Hepatocyte (in vitro differentiated cells): ENCODE data around the gene RIC8A.
"Not testable (repeated sequence)": the region's sequence is repeated elsewhere in the genome, so short reads cannot be mapped to it uniquely, and the experiment has no call there.

Source experiments
- CTCF ChIP-seq: fragments of 200-600 bp; sonication (generic); IDR thresholded peaks from 2 replicates; pipeline ENCODE4 v1.5.1; 2016; ENCODE audit warnings: antibody characterized with exemption, mild to moderate bottlenecking; ENCODE audit not compliant: poor library complexity
- EZH2 ChIP-seq: fragments of 200-600 bp; sonication (generic); IDR thresholded peaks from 2 replicates; pipeline ENCODE4 v1.6.1; 2016; ENCODE audit warnings: antibody characterized with exemption, mild to moderate bottlenecking, borderline replicate concordance

- not testable (repeated sequence) for TF ChIP-seq CTCF, EZH2
These were observed 30.8 kb downstream of the RIC8A start for GRCh38 chr11:238346-238745.
